ENCODE results near the gene PTPDC1.
"Not testable (repeated sequence)": the region's sequence is repeated elsewhere in the genome, so short reads cannot be mapped to it uniquely, and the experiment has no call there.

The PTPDC1 gene

GRCh38 chr9:94094219-94095145 lies 10.2 kb downstream of the PTPDC1 start:
- DNase-seq = peak; percentile 22 to 42

DNA sequence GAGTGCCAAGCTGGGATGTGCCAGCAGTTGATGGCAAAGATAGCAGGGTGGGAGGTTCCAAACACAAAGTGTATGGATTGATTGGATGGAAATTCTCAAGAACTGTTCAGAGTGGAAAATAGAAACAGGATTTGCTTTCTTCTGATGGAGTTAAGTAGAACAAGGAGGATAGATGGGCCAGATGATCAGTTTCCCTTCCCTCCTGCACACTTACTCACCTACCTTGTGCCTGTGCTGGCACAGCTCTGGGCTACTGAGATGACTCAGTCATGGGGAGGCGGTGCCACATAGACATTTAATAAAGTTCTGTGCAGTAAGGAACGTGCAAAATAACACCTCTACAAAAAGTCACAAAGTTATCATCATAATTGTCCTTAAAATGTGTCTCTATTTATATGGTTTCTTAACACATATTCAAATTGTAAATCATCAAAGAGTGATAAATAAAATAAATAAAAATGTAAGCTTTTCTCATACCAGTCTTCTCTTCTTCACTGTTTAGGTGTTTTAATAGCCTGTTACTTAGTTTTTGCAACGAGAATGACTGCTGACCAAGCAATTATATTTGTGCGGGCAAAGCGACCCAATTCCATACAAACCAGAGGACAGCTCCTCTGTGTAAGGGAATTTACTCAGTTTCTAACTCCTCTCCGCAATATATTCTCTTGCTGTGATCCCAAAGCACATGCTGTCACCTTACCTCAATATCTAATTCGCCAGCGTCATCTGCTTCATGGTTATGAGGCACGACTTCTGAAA lies 12.7 kb downstream of the PTPDC1 start:
- no peak for DNase-seq

DNA sequence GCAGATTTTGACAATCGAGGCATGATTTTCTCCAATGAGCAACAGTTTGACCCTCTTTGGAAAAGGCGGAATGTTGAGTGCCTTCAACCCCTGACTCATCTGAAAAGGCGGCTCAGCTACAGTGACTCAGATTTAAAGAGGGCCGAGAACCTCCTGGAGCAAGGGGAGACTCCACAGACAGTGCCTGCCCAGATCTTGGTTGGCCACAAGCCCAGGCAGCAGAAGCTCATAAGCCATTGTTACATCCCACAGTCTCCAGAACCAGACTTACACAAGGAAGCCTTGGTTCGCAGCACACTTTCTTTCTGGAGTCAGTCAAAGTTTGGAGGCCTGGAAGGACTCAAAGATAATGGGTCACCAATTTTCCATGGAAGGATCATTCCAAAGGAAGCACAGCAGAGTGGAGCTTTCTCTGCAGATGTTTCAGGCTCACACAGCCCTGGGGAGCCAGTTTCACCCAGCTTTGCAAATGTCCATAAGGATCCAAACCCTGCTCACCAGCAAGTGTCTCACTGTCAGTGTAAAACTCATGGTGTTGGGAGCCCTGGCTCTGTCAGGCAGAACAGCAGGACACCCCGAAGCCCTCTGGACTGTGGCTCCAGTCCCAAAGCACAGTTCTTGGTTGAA lies 13.6 kb downstream of the PTPDC1 start:
- no peak for DNase-seq

- no peak for DNase-seq
Measured at GRCh38 chr9:94100152-94100879, 16.1 kb downstream of the PTPDC1 start.

GRCh38 chr9:94101162-94101853 lies 17.0 kb downstream of the PTPDC1 start:
- no peak for DNase-seq

DNA sequence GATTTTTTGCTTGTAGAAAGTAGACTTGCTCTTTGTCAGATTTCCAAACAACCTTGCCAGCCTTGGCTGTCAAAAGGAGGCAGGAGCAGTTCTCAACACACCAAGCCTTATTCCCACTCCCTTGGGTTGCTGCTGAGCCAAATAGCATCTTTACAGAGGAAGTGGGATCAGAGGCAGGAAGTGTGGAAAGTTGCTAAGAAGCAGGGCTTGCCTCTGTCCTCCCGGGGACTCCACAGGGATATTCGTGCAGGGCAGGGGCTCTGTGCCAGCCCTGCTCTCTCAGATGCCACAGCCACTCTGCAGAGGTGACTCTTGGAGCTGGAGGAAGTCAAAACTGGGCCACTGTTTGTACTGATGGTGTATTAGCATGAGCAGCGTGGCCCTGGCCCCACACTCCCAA lies 24.3 kb downstream of the PTPDC1 start:
- no peak for DNase-seq

DNA sequence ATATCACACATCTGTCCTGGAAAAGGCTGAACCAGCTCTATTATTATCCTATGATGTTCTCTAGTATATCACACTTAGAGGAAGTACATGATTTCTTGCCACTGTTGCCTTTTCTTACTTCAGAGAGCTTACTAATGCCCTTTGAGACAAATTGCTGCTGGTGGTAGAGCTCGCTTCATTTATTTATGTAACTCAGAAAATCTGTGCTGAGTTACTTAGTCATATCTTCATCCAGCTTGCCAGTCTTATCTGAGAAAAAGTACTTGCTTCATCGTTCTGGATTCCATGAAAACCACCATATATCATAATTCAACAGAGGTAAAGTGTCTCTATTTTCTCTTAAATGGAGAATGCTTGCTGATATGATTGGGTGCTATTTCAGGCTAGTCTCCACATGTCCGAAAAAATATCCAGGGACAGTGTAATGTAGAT lies 26.6 kb downstream of the PTPDC1 start:
- DNase-seq = no peak

DNA sequence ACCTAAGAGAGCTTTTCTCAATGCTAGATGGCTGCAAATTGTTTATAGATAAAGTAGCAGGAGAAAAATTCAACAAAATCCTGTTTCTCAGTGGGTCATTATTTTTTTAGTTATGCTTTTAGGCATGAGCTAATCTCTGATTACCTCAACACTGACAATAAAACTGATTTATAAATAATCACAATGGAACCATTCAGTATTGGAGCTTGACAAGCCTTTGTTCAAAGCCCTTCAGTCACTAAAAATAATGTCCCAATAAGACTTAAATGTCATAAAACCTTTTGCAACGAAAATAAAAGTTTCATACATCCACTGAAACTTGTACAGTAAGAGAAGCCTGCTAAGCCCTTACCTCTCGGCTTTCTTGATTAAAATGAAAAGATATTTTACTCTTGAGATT lies 27.2 kb downstream of the PTPDC1 start:
- DNase-seq = no peak

GRCh38 chr9:94112716-94113465 lies 28.6 kb downstream of the PTPDC1 start:
- DNase-seq = no peak

- not testable (repeated sequence) for DNase-seq
Measured at GRCh38 chr9:94120088-94120487, 35.8 kb downstream of the PTPDC1 start.

DNA sequence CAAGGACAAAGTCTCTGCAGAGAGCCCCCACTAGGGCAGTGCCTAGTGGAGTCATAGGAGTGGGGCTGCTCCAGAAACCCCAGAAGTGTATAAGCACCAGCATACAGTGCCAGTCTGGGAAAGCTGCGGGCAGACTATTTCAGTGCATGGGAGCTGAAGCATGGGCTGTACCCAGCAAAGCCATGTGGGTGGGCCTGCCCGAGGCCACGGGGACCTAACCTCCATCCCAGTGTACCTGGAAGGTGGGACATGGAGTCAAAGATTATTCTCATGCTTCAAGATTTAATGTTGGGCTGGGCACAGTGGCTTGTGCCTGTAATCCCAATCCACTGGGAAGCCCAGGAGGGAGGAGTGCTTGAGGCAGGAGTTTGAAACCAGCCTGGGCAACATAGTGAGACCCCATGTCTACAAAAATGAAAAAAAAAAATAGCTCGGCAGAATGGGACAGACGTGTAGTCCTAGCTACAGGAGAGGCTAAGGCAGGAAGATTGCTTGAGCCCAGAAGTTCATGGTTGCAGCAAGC lies 36.7 kb downstream of the PTPDC1 start:
- DNase-seq = no peak

DNA sequence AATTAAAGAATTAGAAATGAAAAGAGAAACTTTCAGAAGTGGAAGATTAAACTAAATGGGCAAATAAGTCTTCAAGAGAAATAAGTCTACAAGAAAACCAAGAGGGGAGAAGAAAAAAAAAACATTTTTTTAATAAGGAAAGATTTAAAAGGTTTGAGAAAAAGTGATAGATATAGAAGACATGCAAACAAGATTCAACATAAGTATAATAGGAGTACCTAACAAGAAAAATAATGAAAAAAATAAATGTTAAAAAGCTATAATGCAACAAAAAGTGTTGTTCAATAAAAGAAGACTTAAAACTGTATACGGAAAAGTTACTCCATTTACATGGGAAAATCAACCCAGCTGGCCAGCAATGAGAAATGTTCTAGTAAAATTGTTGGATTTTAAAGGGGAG lies 42.6 kb downstream of the PTPDC1 start:
- DNase-seq = no peak

DNA sequence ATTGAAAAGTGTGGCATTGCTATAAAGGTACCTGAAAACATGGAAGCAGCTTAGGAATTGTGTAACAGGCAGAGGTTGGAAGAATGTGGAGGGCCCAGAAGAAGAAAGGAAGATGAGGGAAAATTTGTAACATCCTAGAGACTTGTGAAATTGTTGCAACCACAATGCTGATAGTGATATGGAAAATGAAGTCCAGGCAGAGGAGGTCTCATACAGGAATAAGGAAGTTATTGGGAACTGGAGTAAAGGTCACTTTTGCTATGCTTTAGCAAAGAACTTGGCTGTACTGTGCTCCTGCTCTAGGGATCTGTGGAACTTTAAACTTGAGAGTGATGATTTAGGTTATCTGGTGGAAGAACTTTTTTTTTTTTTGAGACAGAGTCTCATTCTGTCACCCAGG lies 43.5 kb downstream of the PTPDC1 start:
- DNase-seq = no peak

- no peak for DNase-seq
Measured at GRCh38 chr9:94128580-94128979, 44.3 kb downstream of the PTPDC1 start.

- DNase-seq = no peak
Measured at GRCh38 chr9:94134629-94135028, 50.4 kb downstream of the PTPDC1 start.

DNA sequence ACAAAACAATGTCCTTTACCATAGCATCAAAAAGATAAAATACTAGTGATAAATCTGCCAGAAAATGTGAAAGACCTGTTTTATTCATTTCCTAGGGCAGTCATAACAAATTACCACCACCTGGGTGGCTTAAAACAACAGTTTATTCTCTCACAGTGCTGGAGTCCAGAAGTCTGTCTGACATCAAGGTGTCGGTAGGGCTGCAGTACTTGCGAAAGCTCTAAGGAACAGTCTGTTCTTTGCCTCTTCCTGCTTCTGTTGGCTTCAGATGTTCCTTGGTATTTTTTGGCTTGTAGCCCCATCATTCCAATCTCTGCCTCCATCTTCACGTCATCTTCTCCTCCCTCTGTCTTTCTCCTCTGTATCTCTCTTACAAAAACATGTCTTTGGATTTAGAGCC lies 51.0 kb downstream of the PTPDC1 start:
- no peak for DNase-seq

DNA sequence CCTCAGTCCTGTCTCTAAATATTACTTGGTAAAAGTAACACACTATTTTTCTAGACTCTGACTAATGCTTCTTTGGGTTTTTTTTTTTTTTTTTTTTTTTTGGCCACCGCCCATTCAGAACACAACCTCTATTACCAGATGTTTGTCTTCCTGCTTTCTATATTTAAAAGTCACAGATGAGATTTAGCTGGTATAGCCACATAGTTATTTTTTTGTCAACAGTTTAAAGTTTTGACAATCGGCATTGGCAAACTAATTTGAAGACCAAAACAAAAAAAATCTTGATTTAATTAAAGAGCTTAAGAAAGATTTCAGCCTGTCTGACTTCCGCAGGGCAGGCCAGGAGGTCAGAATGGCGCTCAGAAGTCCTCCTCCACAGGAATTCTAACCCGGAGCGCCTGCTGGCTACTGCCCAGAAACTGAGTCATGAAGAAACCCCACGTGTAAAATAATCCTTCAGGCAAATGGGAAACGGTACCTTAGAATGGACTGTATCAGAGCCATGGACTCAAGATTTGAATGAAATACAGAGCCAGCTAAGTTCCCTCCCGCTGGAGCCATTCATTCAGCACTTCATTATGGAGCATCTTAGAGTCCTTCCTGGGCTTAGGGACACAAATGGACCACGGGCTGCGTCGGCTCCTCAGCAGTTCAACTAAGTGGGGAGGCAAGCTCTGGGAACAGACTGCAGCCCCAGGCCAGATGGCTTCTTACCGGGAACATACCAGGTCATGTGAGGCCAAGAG lies 55.6 kb downstream of the PTPDC1 start:
- no peak for DNase-seq

DNA sequence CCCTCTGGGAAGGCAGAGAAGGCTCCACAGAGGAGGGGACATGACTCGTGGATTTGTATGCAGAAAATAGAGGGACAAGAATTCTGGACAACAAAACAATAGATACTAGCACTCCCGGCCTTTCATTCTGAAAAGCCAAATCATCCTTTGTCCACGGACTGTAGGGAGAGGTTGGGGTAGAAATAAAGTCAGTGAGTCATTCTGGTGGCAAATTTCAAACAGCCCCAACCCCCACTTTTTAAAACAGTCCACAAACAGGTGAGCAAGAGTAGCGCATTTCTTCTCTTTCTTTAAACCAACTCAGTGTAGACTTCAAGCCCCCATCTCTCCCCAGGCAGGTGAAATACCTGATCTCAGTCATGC lies 56.1 kb downstream of the PTPDC1 start:
- no peak for DNase-seq

DNA sequence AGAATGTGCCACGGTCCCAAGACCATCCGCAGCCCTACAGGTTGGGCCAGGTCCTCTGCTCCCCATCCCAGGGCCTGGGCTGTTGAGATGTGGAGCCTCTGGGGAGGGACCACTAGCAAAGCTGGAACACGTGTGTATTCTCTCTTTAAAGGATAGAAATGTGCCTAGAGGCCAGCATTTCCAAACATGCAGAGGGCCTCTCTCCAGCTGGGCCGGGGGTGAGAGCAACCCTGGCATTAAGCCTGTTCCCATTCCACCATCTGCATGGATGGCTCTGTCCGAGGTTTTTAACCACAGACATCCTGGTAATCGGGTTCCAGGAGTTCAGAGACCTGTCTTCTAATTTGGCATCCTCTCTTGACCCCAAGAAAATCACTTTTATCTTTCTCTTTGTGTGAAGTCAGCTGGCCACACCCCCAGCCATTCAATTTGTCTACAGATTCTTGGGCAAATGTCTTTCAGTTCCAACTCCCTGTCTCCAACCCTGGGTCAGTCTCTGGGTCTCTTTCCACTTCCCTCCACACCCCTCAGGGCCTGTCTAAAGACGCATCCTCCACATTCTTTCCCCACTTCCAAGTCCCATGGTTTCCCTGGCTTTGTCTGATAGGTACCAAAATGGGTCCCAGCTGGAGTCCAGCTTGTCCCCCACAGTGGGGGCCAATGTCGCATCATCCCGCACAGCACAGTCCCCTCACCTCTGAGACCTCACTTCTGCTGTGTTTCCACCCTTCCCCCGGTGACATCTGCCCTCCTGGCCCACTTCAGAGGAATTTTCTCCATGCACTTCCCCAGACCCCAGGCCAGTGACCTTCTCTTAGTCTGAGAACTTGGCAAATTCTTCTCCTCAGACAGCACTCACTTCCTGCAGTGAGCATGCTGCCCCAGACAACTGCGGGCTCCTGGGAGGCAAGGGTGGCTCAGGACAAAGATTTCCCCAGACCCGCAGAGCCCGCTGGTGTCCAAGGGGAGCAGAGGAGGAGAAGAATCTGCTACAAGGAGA lies 56.8 kb downstream of the PTPDC1 start:
- no peak for DNase-seq

All from NCI-H526 (cell line).